ENCODE measurements around the gene RYR2.

Gene RYR2

GRCh38 chr1:237740846-237741245, 698.9 kb downstream of the RYR2 start:
- POLR2A ChIA-PET = no interaction called here

DNA sequence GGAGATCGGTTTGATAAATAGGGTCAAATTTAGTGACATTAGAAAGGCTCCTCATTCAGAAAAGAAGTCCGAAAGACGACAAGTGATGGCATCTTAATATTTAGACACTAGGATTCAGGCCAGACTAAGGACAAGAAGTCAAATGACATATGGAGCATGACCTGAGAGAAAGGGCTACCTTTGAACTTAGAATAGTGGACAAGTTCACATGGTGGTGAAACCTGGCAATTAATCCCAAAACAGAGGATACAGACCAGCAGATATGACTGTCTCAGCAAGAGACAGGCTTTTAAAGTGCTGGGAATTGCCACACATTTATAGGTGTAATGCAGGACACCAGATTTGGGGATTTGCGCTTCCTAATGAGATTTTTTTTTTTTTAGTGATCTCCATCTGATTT, 703.6 kb downstream of the RYR2 start:
- no peak for TF ChIP-seq FOXM1 (IDR thresholded peaks at IDR 0.05; ENCODE audit: borderline replicate concordance)
- TF ChIP-seq, protein P1, sequence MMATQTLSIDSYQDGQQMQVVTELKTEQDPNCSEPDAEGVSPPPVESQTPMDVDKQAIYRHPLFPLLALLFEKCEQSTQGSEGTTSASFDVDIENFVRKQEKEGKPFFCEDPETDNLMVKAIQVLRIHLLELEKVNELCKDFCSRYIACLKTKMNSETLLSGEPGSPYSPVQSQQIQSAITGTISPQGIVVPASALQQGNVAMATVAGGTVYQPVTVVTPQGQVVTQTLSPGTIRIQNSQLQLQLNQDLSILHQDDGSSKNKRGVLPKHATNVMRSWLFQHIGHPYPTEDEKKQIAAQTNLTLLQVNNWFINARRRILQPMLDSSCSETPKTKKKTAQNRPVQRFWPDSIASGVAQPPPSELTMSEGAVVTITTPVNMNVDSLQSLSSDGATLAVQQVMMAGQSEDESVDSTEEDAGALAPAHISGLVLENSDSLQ (IDR thresholded peaks at IDR 0.05) = no peak
- TF ChIP-seq ARNT (IDR thresholded peaks at IDR 0.05) = no peak
- no peak for TF ChIP-seq SUZ12 (IDR thresholded peaks at IDR 0.05)
- no peak for TF ChIP-seq NFRKB (IDR thresholded peaks at IDR 0.05)
- TF ChIP-seq TARDBP (IDR thresholded peaks at IDR 0.05) = no peak
- no peak for TF ChIP-seq LEF1 (IDR thresholded peaks at IDR 0.05; ENCODE audit: borderline replicate concordance)
- TF ChIP-seq CTBP1 (IDR thresholded peaks at IDR 0.05; ENCODE audit: borderline replicate concordance) = no peak
- no peak for TF ChIP-seq ELF4 (IDR thresholded peaks at IDR 0.05)
- no peak for TF ChIP-seq SP1 (IDR thresholded peaks at IDR 0.05)
- TF ChIP-seq FOXK2 (IDR thresholded peaks at IDR 0.05) = no peak
- no peak for TF ChIP-seq HDGF (IDR thresholded peaks at IDR 0.05; ENCODE audit: borderline replicate concordance)
- no peak for TF ChIP-seq ZNF384 (IDR thresholded peaks at IDR 0.05)
- no peak for TF ChIP-seq BHLHE40 (IDR thresholded peaks at IDR 0.05; ENCODE audit: borderline replicate concordance)
- TF ChIP-seq FOXA1 (IDR thresholded peaks at IDR 0.05) = no peak
- no peak for TF ChIP-seq L3MBTL2 (conservative IDR thresholded peaks at IDR 0.05)
- no peak for DNase-seq (ENCODE audit: extremely low spot score)
- ChIA-PET CTCF (no interaction called here), POLR2A (no interaction called here)

More at GRCh38 chr1:237740846-237741245, 698.9 kb downstream of the RYR2 start:
- TF ChIP-seq FOXK2 (IDR thresholded peaks at IDR 0.05) (no peak), BHLHE40 (IDR thresholded peaks at IDR 0.05; ENCODE audit: borderline replicate concordance) (no peak), ELF4 (IDR thresholded peaks at IDR 0.05) (no peak), SP1 (IDR thresholded peaks at IDR 0.05) (no peak), L3MBTL2 (conservative IDR thresholded peaks at IDR 0.05) (no peak), TARDBP (IDR thresholded peaks at IDR 0.05) (no peak), HDGF (IDR thresholded peaks at IDR 0.05; ENCODE audit: borderline replicate concordance) (no peak), CTBP1 (IDR thresholded peaks at IDR 0.05; ENCODE audit: borderline replicate concordance) (no peak), NFRKB (IDR thresholded peaks at IDR 0.05) (no peak), ZNF384 (IDR thresholded peaks at IDR 0.05) (no peak), FOXM1 (IDR thresholded peaks at IDR 0.05; ENCODE audit: borderline replicate concordance) (no peak), SUZ12 (IDR thresholded peaks at IDR 0.05) (no peak), FOXA1 (IDR thresholded peaks at IDR 0.05) (no peak), LEF1 (IDR thresholded peaks at IDR 0.05; ENCODE audit: borderline replicate concordance) (no peak), ARNT (IDR thresholded peaks at IDR 0.05) (no peak)
- TF ChIP-seq, protein P1 (IDR thresholded peaks at IDR 0.05) = no peak
- CTCF ChIA-PET = interaction anchor here (0.6 kb wide), 1 partner anchor 63 kb away, joined by 3 read pairs; no protein-coding TSS in a partner anchor
- DNase-seq (ENCODE audit: extremely low spot score) = no peak

DNA sequence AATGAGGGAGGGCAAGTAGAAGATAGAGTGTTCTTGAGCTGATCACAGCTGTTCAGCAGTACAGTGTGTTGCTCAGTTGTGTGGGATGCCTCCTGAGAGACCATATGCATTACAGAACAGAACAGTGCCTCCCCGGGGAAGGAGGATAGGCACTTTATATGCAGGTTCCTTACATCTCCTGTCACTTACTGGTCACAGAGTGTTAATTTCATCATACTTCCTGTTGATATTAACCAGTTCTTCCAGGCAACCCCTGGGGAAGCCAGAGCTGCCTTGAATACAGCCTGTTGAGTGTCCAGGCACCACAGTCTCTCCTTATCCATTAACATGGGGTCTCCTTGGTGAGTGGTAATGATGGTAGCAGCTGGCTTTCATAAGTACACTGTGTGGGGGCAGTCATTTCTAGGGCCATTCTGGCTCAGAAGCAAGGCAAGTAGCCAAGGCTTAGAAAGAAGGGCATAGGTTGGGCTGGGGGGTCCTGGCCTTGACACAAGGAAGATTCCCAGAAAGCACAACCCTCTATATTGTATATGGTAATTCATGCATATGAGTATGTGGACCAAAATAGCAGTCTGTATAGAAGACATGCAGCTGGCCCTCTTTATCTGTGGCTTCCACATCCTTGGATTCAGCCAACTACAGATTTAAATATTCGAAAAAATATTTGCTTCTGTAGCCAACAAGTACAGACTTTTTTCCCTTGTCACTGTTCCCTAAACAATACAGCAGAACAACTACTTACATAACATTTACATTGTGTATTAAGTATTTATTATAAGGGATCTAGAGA, 706.4 kb downstream of the RYR2 start:
- no peak for DNase-seq (ENCODE audit: extremely low spot score)
- ChIA-PET POLR2A (no interaction called here), CTCF (no interaction called here)
- TF ChIP-seq FOXM1 (IDR thresholded peaks at IDR 0.05; ENCODE audit: borderline replicate concordance) = no peak
- TF ChIP-seq CTBP1 (IDR thresholded peaks at IDR 0.05; ENCODE audit: borderline replicate concordance) = no peak
- no peak for TF ChIP-seq FOXA1 (IDR thresholded peaks at IDR 0.05)
- TF ChIP-seq BHLHE40 (IDR thresholded peaks at IDR 0.05; ENCODE audit: borderline replicate concordance) = no peak
- TF ChIP-seq L3MBTL2 (conservative IDR thresholded peaks at IDR 0.05) = no peak
- TF ChIP-seq HDGF (IDR thresholded peaks at IDR 0.05; ENCODE audit: borderline replicate concordance) = no peak
- no peak for TF ChIP-seq SUZ12 (IDR thresholded peaks at IDR 0.05)
- TF ChIP-seq ELF4 (IDR thresholded peaks at IDR 0.05) = no peak
- no peak for TF ChIP-seq ARNT (IDR thresholded peaks at IDR 0.05)
- TF ChIP-seq NFRKB (IDR thresholded peaks at IDR 0.05) = no peak
- TF ChIP-seq FOXK2 (IDR thresholded peaks at IDR 0.05) = no peak
- TF ChIP-seq, protein P1 (IDR thresholded peaks at IDR 0.05) = no peak
- TF ChIP-seq ZNF384 (IDR thresholded peaks at IDR 0.05) = no peak
- no peak for TF ChIP-seq TARDBP (IDR thresholded peaks at IDR 0.05)

GRCh38 chr1:237749122-237749521, 707.1 kb downstream of the RYR2 start:
- DNase-seq (ENCODE audit: extremely low spot score) = no peak
- no peak for TF ChIP-seq FOXK2 (IDR thresholded peaks at IDR 0.05)
- TF ChIP-seq ELF4 (IDR thresholded peaks at IDR 0.05) = no peak
- TF ChIP-seq FOXA1 (IDR thresholded peaks at IDR 0.05) = no peak
- no peak for TF ChIP-seq FOXM1 (IDR thresholded peaks at IDR 0.05; ENCODE audit: borderline replicate concordance)
- no peak for TF ChIP-seq NFRKB (IDR thresholded peaks at IDR 0.05)
- TF ChIP-seq ZNF384 (IDR thresholded peaks at IDR 0.05) = no peak
- TF ChIP-seq BHLHE40 (IDR thresholded peaks at IDR 0.05; ENCODE audit: borderline replicate concordance) = no peak
- TF ChIP-seq SP1 (IDR thresholded peaks at IDR 0.05) = no peak
- no peak for TF ChIP-seq SUZ12 (IDR thresholded peaks at IDR 0.05)
- no peak for TF ChIP-seq HDGF (IDR thresholded peaks at IDR 0.05; ENCODE audit: borderline replicate concordance)
- TF ChIP-seq, protein P1 (IDR thresholded peaks at IDR 0.05) = no peak
- no peak for TF ChIP-seq CTBP1 (IDR thresholded peaks at IDR 0.05; ENCODE audit: borderline replicate concordance)
- no peak for TF ChIP-seq ARNT (IDR thresholded peaks at IDR 0.05)
- no peak for TF ChIP-seq TARDBP (IDR thresholded peaks at IDR 0.05)
- CTCF ChIA-PET = no interaction called here
- POLR2A ChIA-PET = no interaction called here

- DNase-seq (ENCODE audit: extremely low spot score) = no peak
- ChIA-PET POLR2A (no interaction called here), CTCF (interaction anchor here (0.6 kb wide), 1 partner anchor 382 kb away, joined by 4 read pairs; no protein-coding TSS in a partner anchor)
- TF ChIP-seq TARDBP (IDR thresholded peaks at IDR 0.05) = no peak
- no peak for TF ChIP-seq CTBP1 (IDR thresholded peaks at IDR 0.05; ENCODE audit: borderline replicate concordance)
- TF ChIP-seq FOXM1 (IDR thresholded peaks at IDR 0.05; ENCODE audit: borderline replicate concordance) = no peak
- TF ChIP-seq ELF4 (IDR thresholded peaks at IDR 0.05) = no peak
- TF ChIP-seq, protein P1 (IDR thresholded peaks at IDR 0.05) = no peak
- TF ChIP-seq NFRKB (IDR thresholded peaks at IDR 0.05) = no peak
- TF ChIP-seq ZNF384 (IDR thresholded peaks at IDR 0.05) = no peak
- no peak for TF ChIP-seq FOXK2 (IDR thresholded peaks at IDR 0.05)
- TF ChIP-seq BHLHE40 (IDR thresholded peaks at IDR 0.05; ENCODE audit: borderline replicate concordance) = no peak
- TF ChIP-seq ARNT (IDR thresholded peaks at IDR 0.05) = no peak
- TF ChIP-seq SP1 (IDR thresholded peaks at IDR 0.05) = no peak
- TF ChIP-seq SUZ12 (IDR thresholded peaks at IDR 0.05) = no peak
- no peak for TF ChIP-seq HDGF (IDR thresholded peaks at IDR 0.05; ENCODE audit: borderline replicate concordance)
- no peak for TF ChIP-seq LEF1 (IDR thresholded peaks at IDR 0.05; ENCODE audit: borderline replicate concordance)
- no peak for TF ChIP-seq L3MBTL2 (conservative IDR thresholded peaks at IDR 0.05)
- no peak for TF ChIP-seq FOXA1 (IDR thresholded peaks at IDR 0.05)
Measured at GRCh38 chr1:237751090-237751489, 709.1 kb downstream of the RYR2 start.

Measured in HEK293T (cell line).